WTC11 (cell line): ENCODE data around the gene RAMACL.

Experiments
- CTCF ChIP-seq: fragments of 200-600 bp; IDR thresholded peaks from 2 replicates; pipeline ENCODE4 v1.8.0; 2022; ENCODE audit warnings: antibody characterized with exemption
- ESRRA ChIP-seq: sonication (generic); formaldehyde crosslinking; IDR thresholded peaks from 2 replicates; pipeline ENCODE4 v1.8.1; 2022; ENCODE audit warnings: mild to moderate bottlenecking, missing genetic modification reagents, borderline replicate concordance
- FOXJ3 ChIP-seq: sonication (generic); formaldehyde crosslinking; IDR thresholded peaks from 2 replicates; pipeline ENCODE4 v1.9.0; 2021; ENCODE audit warnings: missing genetic modification reagents, mild to moderate bottlenecking, borderline replicate concordance
- FOXP4 ChIP-seq: sonication (generic); formaldehyde crosslinking; IDR thresholded peaks from 2 replicates; pipeline ENCODE4 v1.8.0; 2022; ENCODE audit warnings: mild to moderate bottlenecking, missing genetic modification reagents
- IRF1 ChIP-seq: sonication (generic); formaldehyde crosslinking; IDR thresholded peaks from 2 replicates; pipeline ENCODE4 v1.8.0; 2023; ENCODE audit warnings: missing genetic modification reagents
- MLX ChIP-seq: sonication (generic); formaldehyde crosslinking; IDR thresholded peaks from 2 replicates; pipeline ENCODE4 v1.8.1; 2023; ENCODE audit warnings: mild to moderate bottlenecking, missing genetic modification reagents, moderate library complexity
- NFYB ChIP-seq: sonication (generic); formaldehyde crosslinking; conservative IDR thresholded peaks from 2 replicates; pipeline ENCODE4 v1.8.0; 2022; ENCODE audit warnings: low read depth, missing genetic modification reagents
- PRDM15 ChIP-seq: sonication (generic); formaldehyde crosslinking; IDR thresholded peaks from 2 replicates; pipeline ENCODE4 v1.8.0; 2022; ENCODE audit warnings: missing genetic modification reagents
- ZBTB21 ChIP-seq: sonication (generic); formaldehyde crosslinking; IDR thresholded peaks from 2 replicates; pipeline ENCODE4 v1.8.1; 2023; ENCODE audit warnings: mild to moderate bottlenecking, missing genetic modification reagents, borderline replicate concordance
- ZNF263 ChIP-seq: sonication (generic); formaldehyde crosslinking; IDR thresholded peaks from 2 replicates; pipeline ENCODE4 v1.8.1; 2022; ENCODE audit warnings: low read depth, mild to moderate bottlenecking, moderate library complexity, missing genetic modification reagents
- ZNF317 ChIP-seq: sonication (generic); formaldehyde crosslinking; IDR thresholded peaks from 2 replicates; pipeline ENCODE4 v1.8.1; 2023; ENCODE audit warnings: low read depth, mild to moderate bottlenecking, moderate library complexity, missing genetic modification reagents, borderline replicate concordance

- no peak for TF ChIP-seq ZBTB21 (CRISPR knock-in tag)
- TF ChIP-seq IRF1 (CRISPR knock-in tag) = no peak
- no peak for TF ChIP-seq ESRRA (CRISPR knock-in tag)
- TF ChIP-seq FOXJ3 (CRISPR knock-in tag) = no peak
- TF ChIP-seq PRDM15 (CRISPR knock-in tag) = no peak
- TF ChIP-seq CTCF = no peak
- no peak for TF ChIP-seq ZNF317
- TF ChIP-seq FOXP4 = no peak
- TF ChIP-seq ZNF263 (CRISPR knock-in tag) = no peak
- TF ChIP-seq MLX (CRISPR knock-in tag) = no peak
- no peak for TF ChIP-seq NFYB
Measured at GRCh38 chr6:166589786-166590574, 3.5 kb upstream of the RAMACL start.
